Measurements from ENCODE around the gene AATK. TPM values are rescaled to one million over a fixed set of nuclear protein-coding genes. Genes with fewer than 3 reads are reported as not detected.
A peak's percentile ranks its signal among the peaks of the same experiment; 100 is the strongest.

AATK gene
- total and polyA plus RNA-seq, 2 of the 13 experiments (the other 11 are each of a cell fraction or from before 2014, with no cell fraction given) = 2.9 to 8.4 TPM

DNA sequence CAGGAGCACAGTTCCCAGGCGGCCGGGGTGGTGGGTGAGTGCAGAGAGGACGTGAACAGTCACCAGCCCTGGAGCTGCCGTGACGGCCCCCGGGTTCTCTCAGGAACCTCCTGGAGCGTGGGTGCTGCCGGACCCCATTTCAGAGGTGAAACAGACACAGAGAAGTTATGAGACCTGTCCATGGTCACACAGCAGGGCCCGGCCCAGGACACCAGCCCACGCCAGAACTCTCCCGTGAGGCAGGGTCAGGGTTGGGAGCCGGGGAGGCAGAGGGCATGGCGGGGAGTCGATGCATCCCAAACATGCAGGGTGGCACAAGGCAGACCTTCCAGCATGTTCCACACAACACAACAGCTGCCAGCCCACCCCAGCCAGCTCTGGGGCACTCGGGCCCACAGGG is 4.5 kb downstream of the AATK start:
- in situ Hi-C loops (cut with HindIII; ENCODE audit: extremely low pct_ligation_motif_present, low pct_unique_long_range_greater_than_20kb) (no loop called here), intact Hi-C loops (cut with micrococcal nuclease; ENCODE audit: unreplicated experiment) (no loop called here)
- Histone ChIP-seq H3K27me3 (ENCODE audit: control insufficient read depth in 1 of 2, insufficient read depth in 2 of 2, low read length in 2 of 2) (no peaks in the 10 kb centered on the region), H3K4me2 (ENCODE audit: low read depth, low read length) (no peak overlapping the region), H3K4me1 (ENCODE audit: insufficient read depth, low read length) (peaks cover 20% of the 10 kb centered on the region), H3K4me3 (replicated peaks in 1 of 3; ENCODE audit: insufficient read depth in 1 of 3, low read depth in 2 of 3, low read length in 3 of 3) (no peak overlapping the region), H3K79me2 (ENCODE audit: insufficient read depth, low read length) (no peaks in the 10 kb centered on the region), H3K9ac (ENCODE audit: insufficient read depth, low read depth, low read length) (no peak overlapping the region), H3K36me3 (replicated peaks in 1 of 2; ENCODE audit: control insufficient read depth in 1 of 2, insufficient read depth in 2 of 2, low read length in 2 of 2) (no peaks in the 10 kb centered on the region), H3K27ac (ENCODE audit: extremely low read length, insufficient read depth, low read length) (no peak overlapping the region), H4K20me1 (ENCODE audit: insufficient read depth, low read length) (no peaks in the 10 kb centered on the region), H2AFZ (ENCODE audit: low read length) (no peak overlapping the region), H3K9me3 (ENCODE audit: low read length) (no peaks in the 10 kb centered on the region)
- ChIA-PET POLR2A (interaction anchor here (1.4 kb wide), 1 partner anchor 62 kb away, joined by 3 read pairs; no protein-coding TSS in a partner anchor), CTCF (ENCODE audit: low intra/inter-chr PET ratio, low total read pairs) (no interaction called here)
- WGBS (ENCODE audit: low lambda C conversion rate) = 89% methylated on average over 15 of the region's 15 CpGs
- ATAC-seq (no peak), FAIRE-seq (no peak), DNase-seq (ENCODE audit: low spot score) (no peak)
- TF ChIP-seq ZNF768 (CRISPR knock-in tag; IDR thresholded peaks at IDR 0.05) = peak; percentile 94
- TF ChIP-seq, protein P1, sequence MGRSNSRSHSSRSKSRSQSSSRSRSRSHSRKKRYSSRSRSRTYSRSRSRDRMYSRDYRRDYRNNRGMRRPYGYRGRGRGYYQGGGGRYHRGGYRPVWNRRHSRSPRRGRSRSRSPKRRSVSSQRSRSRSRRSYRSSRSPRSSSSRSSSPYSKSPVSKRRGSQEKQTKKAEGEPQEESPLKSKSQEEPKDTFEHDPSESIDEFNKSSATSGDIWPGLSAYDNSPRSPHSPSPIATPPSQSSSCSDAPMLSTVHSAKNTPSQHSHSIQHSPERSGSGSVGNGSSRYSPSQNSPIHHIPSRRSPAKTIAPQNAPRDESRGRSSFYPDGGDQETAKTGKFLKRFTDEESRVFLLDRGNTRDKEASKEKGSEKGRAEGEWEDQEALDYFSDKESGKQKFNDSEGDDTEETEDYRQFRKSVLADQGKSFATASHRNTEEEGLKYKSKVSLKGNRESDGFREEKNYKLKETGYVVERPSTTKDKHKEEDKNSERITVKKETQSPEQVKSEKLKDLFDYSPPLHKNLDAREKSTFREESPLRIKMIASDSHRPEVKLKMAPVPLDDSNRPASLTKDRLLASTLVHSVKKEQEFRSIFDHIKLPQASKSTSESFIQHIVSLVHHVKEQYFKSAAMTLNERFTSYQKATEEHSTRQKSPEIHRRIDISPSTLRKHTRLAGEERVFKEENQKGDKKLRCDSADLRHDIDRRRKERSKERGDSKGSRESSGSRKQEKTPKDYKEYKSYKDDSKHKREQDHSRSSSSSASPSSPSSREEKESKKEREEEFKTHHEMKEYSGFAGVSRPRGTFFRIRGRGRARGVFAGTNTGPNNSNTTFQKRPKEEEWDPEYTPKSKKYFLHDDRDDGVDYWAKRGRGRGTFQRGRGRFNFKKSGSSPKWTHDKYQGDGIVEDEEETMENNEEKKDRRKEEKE (IDR thresholded peaks at IDR 0.05) = no peak
- no TSS peak for BruUV-seq (replicated peaks)

GRCh38 chr17:81160747-81161453 is 5.1 kb downstream of the AATK start:
- TF ChIP-seq REPIN1 (CRISPR knock-in tag; IDR thresholded peaks at IDR 0.05; ENCODE audit: borderline replicate concordance, low read depth) (no peak), ZBTB33 (CRISPR knock-in tag; IDR thresholded peaks at IDR 0.05) (peak; percentile 93), ZNF780A (CRISPR knock-in tag; IDR thresholded peaks at IDR 0.05) (no peak)
- ChIA-PET POLR2A (interaction anchor here (1.4 kb wide), 1 partner anchor 62 kb away, joined by 3 read pairs; no protein-coding TSS in a partner anchor), CTCF (ENCODE audit: low intra/inter-chr PET ratio, low total read pairs) (no interaction called here)
- DNase-seq (ENCODE audit: low spot score) (no peak), ATAC-seq (no peak), FAIRE-seq (no peak)
- no peaks in the 10 kb centered on the region for H3K27me3 ChIP-seq (ENCODE audit: control insufficient read depth in 1 of 2, insufficient read depth in 2 of 2, low read length in 2 of 2)
- no peak overlapping the region for H3K4me2 ChIP-seq (ENCODE audit: low read depth, low read length)
- no peak overlapping the region for H2AFZ ChIP-seq (ENCODE audit: low read length)
- no peaks in the 10 kb centered on the region for H3K79me2 ChIP-seq (ENCODE audit: insufficient read depth, low read length)
- no peaks in the 10 kb centered on the region for H4K20me1 ChIP-seq (ENCODE audit: insufficient read depth, low read length)
- BruUV-seq (replicated peaks) = no TSS peak
- WGBS (ENCODE audit: low lambda C conversion rate) = 85% methylated on average over 18 of the region's 32 CpGs
- H3K4me3 ChIP-seq (replicated peaks in 1 of 3; ENCODE audit: insufficient read depth in 1 of 3, low read depth in 2 of 3, low read length in 3 of 3) = no peak overlapping the region
- no peaks in the 10 kb centered on the region for H3K9me3 ChIP-seq (ENCODE audit: low read length)
- no peaks in the 10 kb centered on the region for H3K36me3 ChIP-seq (replicated peaks in 1 of 2; ENCODE audit: control insufficient read depth in 1 of 2, insufficient read depth in 2 of 2, low read length in 2 of 2)
- in situ Hi-C loops (cut with HindIII; ENCODE audit: extremely low pct_ligation_motif_present, low pct_unique_long_range_greater_than_20kb) (no loop called here), intact Hi-C loops (cut with micrococcal nuclease; ENCODE audit: unreplicated experiment) (no loop called here)
- H3K9ac ChIP-seq (ENCODE audit: insufficient read depth, low read depth, low read length) = no peak overlapping the region
- peaks cover 20% of the 10 kb centered on the region for H3K4me1 ChIP-seq (ENCODE audit: insufficient read depth, low read length)
- no peak overlapping the region for H3K27ac ChIP-seq (ENCODE audit: extremely low read length, insufficient read depth, low read length)

Data from HepG2 (cell line).